ENCODE data around the gene MORC3.
"Not testable (repeated sequence)": the region's sequence is repeated elsewhere in the genome, so short reads cannot be mapped to it uniquely, and the experiment has no call there.

MORC3 gene

GRCh38 chr21:36319767-36320420 is at the start of gene MORC3:
MORC3 (plus strand) TSS chr21:36320197; CDS start chr21:36320265, 68 bp downstream.
- peak; percentile 99 for DNase-seq (ENCODE audit: low read depth)
- no peak for TF ChIP-seq CTCF (IDR thresholded peaks at IDR 0.05; ENCODE audit: low read length, missing control alignments)
- H3K4me3 ChIP-seq (replicated peaks; ENCODE audit: low read depth, low read length): peak within 1 kb of the TSS; percentile 90

GRCh38 chr21:36270786-36271695 is 49.0 kb upstream of the MORC3 start:
- not testable (repeated sequence) for DNase-seq (ENCODE audit: low read depth); H3K4me3 ChIP-seq (replicated peaks; ENCODE audit: low read depth, low read length)

GRCh38 chr21:36274128-36274527 is 45.9 kb upstream of the MORC3 start:
- no peak overlapping the region for H3K4me3 ChIP-seq (replicated peaks; ENCODE audit: low read depth, low read length)
- TF ChIP-seq CTCF (IDR thresholded peaks at IDR 0.05; ENCODE audit: low read length, missing control alignments): no peak
- DNase-seq (ENCODE audit: low read depth): no peak

GRCh38 chr21:36282568-36283230 is 37.3 kb upstream of the MORC3 start:
- no peak for DNase-seq (ENCODE audit: low read depth)
- no peak for TF ChIP-seq CTCF (IDR thresholded peaks at IDR 0.05; ENCODE audit: low read length, missing control alignments)

GRCh38 chr21:36283231-36283622 is 36.8 kb upstream of the MORC3 start:
- DNase-seq (ENCODE audit: low read depth); H3K4me3 ChIP-seq (replicated peaks; ENCODE audit: low read depth, low read length): not testable (repeated sequence)

More at GRCh38 chr21:36282568-36283230, 37.3 kb upstream of the MORC3 start:
- H3K4me3 ChIP-seq (replicated peaks; ENCODE audit: low read depth, low read length): no peak overlapping the region

- no peak for TF ChIP-seq CTCF (IDR thresholded peaks at IDR 0.05; ENCODE audit: low read length, missing control alignments)
- no peak for DNase-seq (ENCODE audit: low read depth)
These were observed 31.2 kb upstream of the MORC3 start for GRCh38 chr21:36288651-36289243.

GRCh38 chr21:36291509-36291908 is 28.5 kb upstream of the MORC3 start:
- no peak for TF ChIP-seq CTCF (IDR thresholded peaks at IDR 0.05; ENCODE audit: low read length, missing control alignments)
- no peak overlapping the region for H3K4me3 ChIP-seq (replicated peaks; ENCODE audit: low read depth, low read length)
- no peak for DNase-seq (ENCODE audit: low read depth)

More at GRCh38 chr21:36288651-36289243, 31.2 kb upstream of the MORC3 start:
- H3K4me3 ChIP-seq (replicated peaks; ENCODE audit: low read depth, low read length): no peak overlapping the region

Measured in fibroblast of pulmonary artery (primary cell).